SU-DHL-6 (cell line): ENCODE data around the gene PLEK.
"Not testable (repeated sequence)": the region's sequence is repeated elsewhere in the genome, so short reads cannot be mapped to it uniquely, and the experiment has no call there.

Experiments used
- H2AFZ ChIP-seq: fragments of 200-600 bp; sonication (generic); 2 replicates; pipeline ENCODE4 v1.6.1; 2014; ENCODE audit warnings: low read depth, mild to moderate bottlenecking, moderate library complexity, mixed read lengths, antibody characterized with exemption, low read length; ENCODE audit not compliant: severe bottlenecking
- H3F3A ChIP-seq: fragments of 200-600 bp; shearing (Covaris generic); 2 replicates; pipeline ENCODE4 v1.6.0; 2016; ENCODE audit warnings: antibody characterized with exemption, mild to moderate bottlenecking; ENCODE audit not compliant: insufficient read depth
- H3K27ac ChIP-seq: fragments of 200-600 bp; sonication (generic); 2 replicates; pipeline ENCODE4 v1.5.1; 2016; ENCODE audit warnings: low read depth, mild to moderate bottlenecking, low read length, moderate library complexity, mixed read lengths
- H3K27me3 ChIP-seq: fragments of 200-600 bp; sonication (generic), shearing (Covaris generic); 2 replicates; pipeline ENCODE4 v1.6.0; 2014; ENCODE audit warnings: mild to moderate bottlenecking, low read length
- H3K36me3 ChIP-seq: fragments of 200-600 bp; sonication (generic); 2 replicates; pipeline ENCODE4 v1.6.1; 2014; ENCODE audit warnings: mild to moderate bottlenecking, low read length, mixed read lengths
- H3K4me2 ChIP-seq: fragments of 300-600, 200-600 bp; shearing (Covaris generic), sonication (generic); 2 replicates; pipeline ENCODE4 v1.6.0; 2014; ENCODE audit warnings: low read length, low read depth, mild to moderate bottlenecking; ENCODE audit not compliant: poor library complexity, severe bottlenecking
- H3K4me3 ChIP-seq: fragments of 200-600 bp; sonication (generic); 2 replicates; pipeline ENCODE4 v1.5.1; 2014; ENCODE audit warnings: antibody characterized with exemption, low read length, mild to moderate bottlenecking, mixed read lengths; ENCODE audit not compliant: insufficient read depth, poor library complexity, severe bottlenecking
- H3K79me2 ChIP-seq: fragments of 200-600 bp; sonication (generic); 2 replicates; pipeline ENCODE4 v1.6.1; 2014; ENCODE audit warnings: mild to moderate bottlenecking, low read length, moderate library complexity; ENCODE audit not compliant: insufficient read depth
- H3K9ac ChIP-seq: fragments of 200-600 bp; sonication (generic); 2 replicates; pipeline ENCODE4 v1.7.0; 2014; ENCODE audit warnings: mild to moderate bottlenecking, low read length
- H3K9me2 ChIP-seq: fragments of 200-600 bp; sonication (generic); replicated peaks from 2 replicates; pipeline ENCODE4 v1.6.1; 2014; ENCODE audit warnings: low read length; ENCODE audit not compliant: insufficient read depth
- H3K9me3 ChIP-seq: fragments of 200-600 bp; sonication (generic); 2 replicates; pipeline ENCODE4 v1.6.1; 2014; ENCODE audit warnings: low read length, mixed read lengths; ENCODE audit not compliant: insufficient read depth
- H4K20me1 ChIP-seq: fragments of 200-600 bp; sonication (generic); 2 replicates; pipeline ENCODE4 v1.6.1; 2014; ENCODE audit warnings: low read depth, mild to moderate bottlenecking, antibody characterized with exemption, low read length, moderate library complexity, mixed read lengths
- CTCF ChIP-seq: fragments of 200-600 bp; sonication (generic); IDR thresholded peaks from one replicate; pipeline ENCODE4 v1.5.1; 2017; ENCODE audit warnings: antibody characterized with exemption, mild to moderate bottlenecking, low read length, moderate library complexity; ENCODE audit not compliant: insufficient read depth, poor library complexity, severe bottlenecking
- EZH2phosphoT487 ChIP-seq: fragments of 200-600 bp; sonication (generic), shearing (Covaris generic); conservative IDR thresholded peaks from 2 replicates; pipeline ENCODE4 v1.6.1; 2018; ENCODE audit warnings: mild to moderate bottlenecking, antibody characterized with exemption, low read length, moderate library complexity, mixed read lengths

The PLEK gene

GRCh38 chr2:68391099-68391498 is 26.0 kb downstream of the PLEK start:
- Histone ChIP-seq H3K9ac (no peak overlapping the region), H3K4me2 (no peak overlapping the region), H3K9me3 (no peaks in the 10 kb centered on the region), H3K27me3 (no peaks in the 10 kb centered on the region), H3K9me2 (no peaks in the 10 kb centered on the region), H3K4me3 (no peak overlapping the region), H3K27ac (no peak overlapping the region), H3K36me3 (peaks cover 62% of the 10 kb centered on the region), H4K20me1 (no peaks in the 10 kb centered on the region), H3K79me2 (no peaks in the 10 kb centered on the region), H3F3A (peaks cover 11% of the 10 kb centered on the region; the same call in 1 of the 2 replicates), H2AFZ (no peak overlapping the region)
- no peak for TF ChIP-seq CTCF

- Histone ChIP-seq H3K36me3 (peaks cover 65% of the 10 kb centered on the region), H2AFZ (no peak overlapping the region), H3K9me2 (no peaks in the 10 kb centered on the region), H3K4me2 (no peak overlapping the region), H3K79me2 (no peaks in the 10 kb centered on the region), H4K20me1 (no peaks in the 10 kb centered on the region), H3K27ac (no peak overlapping the region), H3F3A (peaks cover 9% of the 10 kb centered on the region; the same call in 1 of the 2 replicates), H3K27me3 (no peaks in the 10 kb centered on the region), H3K9ac (no peak overlapping the region), H3K9me3 (no peaks in the 10 kb centered on the region), H3K4me3 (no peak overlapping the region)
- TF ChIP-seq CTCF: no peak
- TF ChIP-seq EZH2phosphoT487: no peak
These were observed 26.8 kb downstream of the PLEK start for GRCh38 chr2:68391869-68392268.

GRCh38 chr2:68396093-68396492 is 31.0 kb downstream of the PLEK start:
- H3K36me3 ChIP-seq: peaks cover 46% of the 10 kb centered on the region
- no peak overlapping the region for H3K4me2 ChIP-seq
- H3K4me3 ChIP-seq: no peak overlapping the region
- H2AFZ ChIP-seq: no peak overlapping the region
- H3F3A ChIP-seq: no peaks in the 10 kb centered on the region; the same call in 1 of the 2 replicates
- no peaks in the 10 kb centered on the region for H3K9me3 ChIP-seq
- no peaks in the 10 kb centered on the region for H3K9me2 ChIP-seq
- no peaks in the 10 kb centered on the region for H3K79me2 ChIP-seq
- no peaks in the 10 kb centered on the region for H4K20me1 ChIP-seq
- no peak for TF ChIP-seq EZH2phosphoT487
- TF ChIP-seq CTCF: no peak
- no peak overlapping the region for H3K27ac ChIP-seq
- H3K9ac ChIP-seq: no peak overlapping the region
- no peaks in the 10 kb centered on the region for H3K27me3 ChIP-seq

GRCh38 chr2:68397704-68398263 is 32.7 kb downstream of the PLEK start:
- not testable (repeated sequence) for H2AFZ ChIP-seq, H3K9me2 ChIP-seq, H3K9ac ChIP-seq, H3K79me2 ChIP-seq, H3F3A ChIP-seq, H3K4me3 ChIP-seq, H3K4me2 ChIP-seq, H3K27me3 ChIP-seq, H3K27ac ChIP-seq, H3K9me3 ChIP-seq, H4K20me1 ChIP-seq
- peaks cover 33% of the 10 kb centered on the region for H3K36me3 ChIP-seq
